ENCODE results near the gene FAM78A.

FAM78A gene

GRCh38 chr9:131320031-131320685 lies 43.8 kb upstream of the FAM78A start:
- H4K20me1 ChIP-seq (ENCODE audit: insufficient read depth, low read length) = no peaks in the 10 kb centered on the region
- TF ChIP-seq EZH2phosphoT487 (IDR thresholded peaks at IDR 0.05; ENCODE audit: low read length) = no peak
- TF ChIP-seq CTCF (IDR thresholded peaks at IDR 0.05; ENCODE audit: low read length) = no peak
- no peak for TF ChIP-seq EZH2 (optimal IDR thresholded peaks at IDR 0.05; ENCODE audit: low read depth, low read length)
- no peak overlapping the region for H3K4me2 ChIP-seq (ENCODE audit: low read depth, low read length)
- H3K4me3 ChIP-seq (ENCODE audit: low read length) = no peak overlapping the region
- H3F3A ChIP-seq (ENCODE audit: insufficient read depth, low read length) = no peaks in the 10 kb centered on the region
- peaks cover 15% of the 10 kb centered on the region for H3K27me3 ChIP-seq (replicated peaks; ENCODE audit: insufficient read depth, low read length)
- H3K36me3 ChIP-seq (replicated peaks; ENCODE audit: insufficient read depth, low read length) = no peaks in the 10 kb centered on the region
- no peak overlapping the region for H2AFZ ChIP-seq (ENCODE audit: low read length)
- H3K9me3 ChIP-seq (replicated peaks; ENCODE audit: insufficient read depth, low read length) = no peaks in the 10 kb centered on the region
- no peak for DNase-seq
- no peaks in the 10 kb centered on the region for H3K9me2 ChIP-seq (replicated peaks; ENCODE audit: insufficient read depth, low read length)
- H3K4me1 ChIP-seq (ENCODE audit: low read length) = no peaks in the 10 kb centered on the region
- no peak overlapping the region for H3K27ac ChIP-seq (ENCODE audit: low read length)
- no peak overlapping the region for H3K9ac ChIP-seq (ENCODE audit: low read length)
- no peaks in the 10 kb centered on the region for H3K79me2 ChIP-seq (ENCODE audit: low read length)

GRCh38 chr9:131319486-131319885 lies 43.2 kb upstream of the FAM78A start:
- no peak overlapping the region for H3K4me2 ChIP-seq (ENCODE audit: low read depth, low read length)
- no peak for DNase-seq
- no peak for TF ChIP-seq CTCF (IDR thresholded peaks at IDR 0.05; ENCODE audit: low read length)
- no peaks in the 10 kb centered on the region for H3K9me3 ChIP-seq (replicated peaks; ENCODE audit: insufficient read depth, low read length)
- no peak overlapping the region for H3K27ac ChIP-seq (ENCODE audit: low read length)
- H3K9ac ChIP-seq (ENCODE audit: low read length) = no peak overlapping the region
- peaks cover 18% of the 10 kb centered on the region for H3K27me3 ChIP-seq (replicated peaks; ENCODE audit: insufficient read depth, low read length)
- H3K9me2 ChIP-seq (replicated peaks; ENCODE audit: insufficient read depth, low read length) = no peaks in the 10 kb centered on the region
- no peak overlapping the region for H2AFZ ChIP-seq (ENCODE audit: low read length)
- H3K79me2 ChIP-seq (ENCODE audit: low read length) = no peaks in the 10 kb centered on the region
- H3K4me1 ChIP-seq (ENCODE audit: low read length) = no peaks in the 10 kb centered on the region
- H3K36me3 ChIP-seq (replicated peaks; ENCODE audit: insufficient read depth, low read length) = no peaks in the 10 kb centered on the region
- H4K20me1 ChIP-seq (ENCODE audit: insufficient read depth, low read length) = no peaks in the 10 kb centered on the region
- no peak overlapping the region for H3K4me3 ChIP-seq (ENCODE audit: low read length)
- H3F3A ChIP-seq (ENCODE audit: insufficient read depth, low read length) = no peaks in the 10 kb centered on the region

- no peak overlapping the region for H3K9ac ChIP-seq (ENCODE audit: low read length)
- H4K20me1 ChIP-seq (ENCODE audit: insufficient read depth, low read length) = no peaks in the 10 kb centered on the region
- peaks cover 18% of the 10 kb centered on the region for H3K27me3 ChIP-seq (replicated peaks; ENCODE audit: insufficient read depth, low read length)
- no peak overlapping the region for H3K4me2 ChIP-seq (ENCODE audit: low read depth, low read length)
- H3K36me3 ChIP-seq (replicated peaks; ENCODE audit: insufficient read depth, low read length) = no peaks in the 10 kb centered on the region
- DNase-seq = no peak
- H3K79me2 ChIP-seq (ENCODE audit: low read length) = no peaks in the 10 kb centered on the region
- TF ChIP-seq CTCF (IDR thresholded peaks at IDR 0.05; ENCODE audit: low read length) = no peak
- TF ChIP-seq EZH2 (optimal IDR thresholded peaks at IDR 0.05; ENCODE audit: low read depth, low read length) = no peak
- TF ChIP-seq EZH2phosphoT487 (IDR thresholded peaks at IDR 0.05; ENCODE audit: low read length) = no peak
- H3K4me1 ChIP-seq (ENCODE audit: low read length) = no peaks in the 10 kb centered on the region
- H3K9me3 ChIP-seq (replicated peaks; ENCODE audit: insufficient read depth, low read length) = no peaks in the 10 kb centered on the region
- no peaks in the 10 kb centered on the region for H3F3A ChIP-seq (ENCODE audit: insufficient read depth, low read length)
- H3K9me2 ChIP-seq (replicated peaks; ENCODE audit: insufficient read depth, low read length) = no peaks in the 10 kb centered on the region
- no peak overlapping the region for H3K27ac ChIP-seq (ENCODE audit: low read length)
- H3K4me3 ChIP-seq (ENCODE audit: low read length) = no peak overlapping the region
- no peak overlapping the region for H2AFZ ChIP-seq (ENCODE audit: low read length)
Measured at GRCh38 chr9:131318231-131319085, 42.1 kb upstream of the FAM78A start.
